Thymus (tissue), 11 donors: ENCODE data around the gene RPL15. TPM values are rescaled to one million over a fixed set of nuclear protein-coding genes. Genes with fewer than 3 reads are reported as not detected.

Experiments used
- DNase-seq, 9 donors: peaks; one replicate each; pipeline ENCODE4 v3.0.0-alpha.2; 2013; ENCODE audit warnings: low spot score in 9 of 9, low read depth in 6 of 9, missing footprints in 1 of 9
- H3K27ac ChIP-seq, 2 donors: one replicate each; pipeline ENCODE4 v1.5.1; 2013; ENCODE audit warnings: control low read depth in 1 of 2, low read depth in 1 of 2, low read length in 1 of 2, mild to moderate bottlenecking in 1 of 2, moderate library complexity in 1 of 2
- H3K27me3 ChIP-seq, 2 donors: one replicate each; pipeline ENCODE4 v1.5.1; 2013; ENCODE audit warnings: low read length in 1 of 2; ENCODE audit not compliant: control insufficient read depth in 2 of 2, insufficient read depth in 1 of 2
- H3K36me3 ChIP-seq, 2 donors: one replicate each; pipeline ENCODE4 v1.5.1; 2013; ENCODE audit warnings: low read length in 1 of 2, mild to moderate bottlenecking in 1 of 2, moderate library complexity in 1 of 2; ENCODE audit not compliant: control insufficient read depth in 2 of 2, insufficient read depth in 2 of 2
- H3K4me1 ChIP-seq, 2 donors: one replicate each; pipeline ENCODE4 v1.5.1; 2013; ENCODE audit warnings: low read length in 2 of 2; ENCODE audit not compliant: control insufficient read depth in 2 of 2, insufficient read depth in 2 of 2
- H3K4me3 ChIP-seq, 2 donors: one replicate each; pipeline ENCODE4 v1.5.1; 2013; ENCODE audit warnings: low read length in 2 of 2, control low read depth in 1 of 2, mild to moderate bottlenecking in 1 of 2
- H3K9me3 ChIP-seq, 2 donors: one replicate each; pipeline ENCODE4 v1.5.1; 2013; ENCODE audit warnings: low read length in 1 of 2, mild to moderate bottlenecking in 1 of 2; ENCODE audit not compliant: control insufficient read depth in 2 of 2, insufficient read depth in 1 of 2
- WGBS: extraction: QIAGEN DNeasy Blood & Tissue Kit; methylation state at CpG from one replicate; pipeline ENCODE4 v1.1.7; 2013; 5-methylcytosine and 5-hydroxymethylcytosine counted together
- polyA plus RNA-seq: library from polyadenylated mRNA; stranded (reverse); fragments of 200-250 nt; gene quantifications from one replicate; pipeline ENCODE4 v1.2.3, GENCODE V29; 2013
- total RNA-seq: library from RNA; stranded (reverse); fragments of 120-200 nt; gene quantifications from one replicate; pipeline ENCODE4 v1.2.4, GENCODE V29; 2013
- donor health status: healthy.

The RPL15 gene
- total and polyA plus RNA-seq, 2 donors: 2,170 to 4,223 TPM

GRCh38 chr3:23953523-23953922 lies 36.6 kb downstream of the RPL15 start:
- no peaks in the 10 kb centered on the region for H3K9me3 ChIP-seq
- no peak overlapping the region for H3K27ac ChIP-seq
- H3K36me3 ChIP-seq: no peaks in the 10 kb centered on the region
- WGBS: 93% methylated on average over 1 of the region's 1 CpG
- no peaks in the 10 kb centered on the region for H3K27me3 ChIP-seq
- H3K4me1 ChIP-seq: peaks cover 0 to 3% of the 10 kb centered on the region in 2 donors
- no peak overlapping the region for H3K4me3 ChIP-seq
- DNase-seq: no peak

GRCh38 chr3:23954144-23954543 lies 37.2 kb downstream of the RPL15 start:
- Histone ChIP-seq H3K4me1 (peaks cover 0 to 3% of the 10 kb centered on the region in 2 donors), H3K27me3 (no peaks in the 10 kb centered on the region), H3K36me3 (no peaks in the 10 kb centered on the region), H3K9me3 (no peaks in the 10 kb centered on the region), H3K4me3 (no peak overlapping the region), H3K27ac (no peak overlapping the region)
- DNase-seq: no peak
- WGBS: 97% methylated on average over 5 of the region's 5 CpGs

- no peaks in the 10 kb centered on the region for H3K27me3 ChIP-seq
- no peak for DNase-seq
- H3K9me3 ChIP-seq: no peaks in the 10 kb centered on the region
- no peak overlapping the region for H3K27ac ChIP-seq
- no peak overlapping the region for H3K4me3 ChIP-seq
- H3K36me3 ChIP-seq: no peaks in the 10 kb centered on the region
- WGBS: over 99% methylated on average over 3 of the region's 3 CpGs
- no peaks in the 10 kb centered on the region for H3K4me1 ChIP-seq
These were observed 39.8 kb downstream of the RPL15 start for GRCh38 chr3:23956701-23957100.

- H3K27ac ChIP-seq: no peak overlapping the region
- peaks cover 0 to 10% of the 10 kb centered on the region in 2 donors for H3K36me3 ChIP-seq
- WGBS: 95% methylated on average over 7 of the region's 7 CpGs
- no peak for DNase-seq
- H3K4me1 ChIP-seq: no peaks in the 10 kb centered on the region
- H3K9me3 ChIP-seq: no peaks in the 10 kb centered on the region
- H3K4me3 ChIP-seq: no peak overlapping the region
- H3K27me3 ChIP-seq: no peaks in the 10 kb centered on the region
These were observed 42.4 kb downstream of the RPL15 start for GRCh38 chr3:23959135-23959900.

GRCh38 chr3:23960649-23961048 lies 43.7 kb downstream of the RPL15 start:
- no peak overlapping the region for H3K27ac ChIP-seq
- DNase-seq: no peak
- H3K27me3 ChIP-seq: no peaks in the 10 kb centered on the region
- no peaks in the 10 kb centered on the region for H3K9me3 ChIP-seq
- H3K4me1 ChIP-seq: no peaks in the 10 kb centered on the region
- H3K4me3 ChIP-seq: no peak overlapping the region
- peaks cover under 1 to 10% of the 10 kb centered on the region in 2 donors for H3K36me3 ChIP-seq
- 96% methylated on average over 1 of the region's 1 CpG for WGBS

- peaks cover 0 to 3% of the 10 kb centered on the region in 2 donors for H3K4me1 ChIP-seq
- WGBS: 97% methylated on average over 1 of the region's 1 CpG
- H3K36me3 ChIP-seq: peaks cover 5 to 13% of the 10 kb centered on the region in 2 donors
- no peak for DNase-seq
- H3K4me3 ChIP-seq: no peak overlapping the region
- no peaks in the 10 kb centered on the region for H3K9me3 ChIP-seq
- H3K27ac ChIP-seq: no peak overlapping the region
- no peaks in the 10 kb centered on the region for H3K27me3 ChIP-seq
These were observed 44.1 kb downstream of the RPL15 start for GRCh38 chr3:23961066-23961465.

- peaks cover 0 to 3% of the 10 kb centered on the region in 2 donors for H3K4me1 ChIP-seq
- no peaks in the 10 kb centered on the region for H3K27me3 ChIP-seq
- H3K9me3 ChIP-seq: no peaks in the 10 kb centered on the region
- 99% methylated on average over 5 of the region's 5 CpGs for WGBS
- H3K4me3 ChIP-seq: no peak overlapping the region
- peaks cover 5 to 13% of the 10 kb centered on the region in 2 donors for H3K36me3 ChIP-seq
- no peak for DNase-seq
- no peak overlapping the region for H3K27ac ChIP-seq
These were observed 45.0 kb downstream of the RPL15 start for GRCh38 chr3:23961913-23962312.

GRCh38 chr3:23964537-23965235 lies 47.8 kb downstream of the RPL15 start:
- H3K27me3 ChIP-seq: no peaks in the 10 kb centered on the region
- 96% methylated on average over 3 of the region's 3 CpGs for WGBS
- no peak overlapping the region for H3K4me3 ChIP-seq
- H3K9me3 ChIP-seq: no peaks in the 10 kb centered on the region
- no peak for DNase-seq
- peaks cover 0 to 3% of the 10 kb centered on the region in 2 donors for H3K4me1 ChIP-seq
- H3K36me3 ChIP-seq: peaks cover 5 to 17% of the 10 kb centered on the region in 2 donors
- no peak overlapping the region for H3K27ac ChIP-seq

- peaks cover 0 to 3% of the 10 kb centered on the region in 2 donors for H3K4me1 ChIP-seq
- H3K27ac ChIP-seq: no peak overlapping the region
- 93% methylated on average over 1 of the region's 1 CpG for WGBS
- no peaks in the 10 kb centered on the region for H3K27me3 ChIP-seq
- H3K9me3 ChIP-seq: no peaks in the 10 kb centered on the region
- no peak for DNase-seq
- H3K4me3 ChIP-seq: no peak overlapping the region
- H3K36me3 ChIP-seq: peaks cover 5 to 17% of the 10 kb centered on the region in 2 donors
These were observed 49.4 kb downstream of the RPL15 start for GRCh38 chr3:23966328-23966727.
